Hepatocyte (in vitro differentiated cells): Measurements from ENCODE around the gene OAF. TPM values are rescaled to one million over a fixed set of nuclear protein-coding genes. Genes with fewer than 3 reads are reported as not detected.

ENCODE experiments used
- DNase-seq: peaks from one replicate; pipeline ENCODE4 v3.0.0-alpha.2; 2016; ENCODE audit warnings: low spot score
- H2AFZ ChIP-seq: fragments of 200-600 bp; sonication (generic); 2 replicates; pipeline ENCODE4 v1.6.0; 2016; ENCODE audit warnings: antibody characterized with exemption, mild to moderate bottlenecking
- H3K27ac ChIP-seq: fragments of 200-600 bp; sonication (generic); 2 replicates; pipeline ENCODE4 v1.5.1; 2016; ENCODE audit warnings: mild to moderate bottlenecking
- H3K27me3 ChIP-seq: fragments of 200-600 bp; sonication (generic); 2 replicates; pipeline ENCODE4 v1.6.1; 2016
- H3K36me3 ChIP-seq: fragments of 200-600 bp; sonication (generic); replicated peaks from 2 replicates; pipeline ENCODE4 v1.5.1; 2016; ENCODE audit warnings: low read depth; ENCODE audit not compliant: insufficient read depth
- H3K4me1 ChIP-seq: fragments of 200-600 bp; sonication (generic); 2 replicates; pipeline ENCODE4 v1.5.1; 2016; ENCODE audit warnings: mild to moderate bottlenecking, moderate library complexity; ENCODE audit not compliant: insufficient read depth
- H3K4me2 ChIP-seq: fragments of 200-600 bp; sonication (generic); 2 replicates; pipeline ENCODE4 v1.6.0; 2016
- H3K4me3 ChIP-seq: fragments of 200-600 bp; sonication (generic); 2 replicates; pipeline ENCODE4 v1.5.1; 2016; ENCODE audit warnings: mild to moderate bottlenecking
- H3K79me2 ChIP-seq: fragments of 200-600 bp; sonication (generic); 2 replicates; pipeline ENCODE4 v1.6.0; 2017; ENCODE audit warnings: mild to moderate bottlenecking
- H3K9me2 ChIP-seq: fragments of 200-600 bp; sonication (generic); replicated peaks from 2 replicates; pipeline ENCODE4 v1.6.0; 2017; ENCODE audit warnings: mild to moderate bottlenecking; ENCODE audit not compliant: insufficient read depth
- H3K9me3 ChIP-seq: fragments of 200-600 bp; sonication (generic); 2 replicates; pipeline ENCODE4 v1.5.1; 2016; ENCODE audit warnings: low read depth, mild to moderate bottlenecking
- H4K20me1 ChIP-seq: fragments of 200-600 bp; sonication (generic); 2 replicates; pipeline ENCODE4 v1.6.0; 2016; ENCODE audit warnings: mild to moderate bottlenecking; ENCODE audit not compliant: insufficient read depth, poor library complexity, severe bottlenecking
- CTCF ChIP-seq: fragments of 200-600 bp; sonication (generic); IDR thresholded peaks from 2 replicates; pipeline ENCODE4 v1.5.1; 2016; ENCODE audit warnings: antibody characterized with exemption, mild to moderate bottlenecking; ENCODE audit not compliant: poor library complexity
- EZH2 ChIP-seq: fragments of 200-600 bp; sonication (generic); IDR thresholded peaks from 2 replicates; pipeline ENCODE4 v1.6.1; 2016; ENCODE audit warnings: antibody characterized with exemption, mild to moderate bottlenecking, borderline replicate concordance
- EZH2phosphoT487 ChIP-seq: fragments of 200-600 bp; sonication (generic); IDR thresholded peaks from one replicate; pipeline ENCODE4 v1.6.1; 2018; ENCODE audit warnings: antibody characterized with exemption, mild to moderate bottlenecking, low read depth, moderate library complexity; ENCODE audit not compliant: unreplicated experiment, severe bottlenecking
- WGBS: methylation state at CpG from one replicate; pipeline ENCODE4 v1.1.6; 2016; ENCODE audit warnings: low lambda C conversion rate; ENCODE audit errors: missing lambda C conversion rate; 5-methylcytosine and 5-hydroxymethylcytosine counted together
- polyA plus RNA-seq: library from polyadenylated mRNA; unstranded; fragments of >200 nt; fragmentation: Nextera tagmentation; extraction: Ambion mirVana; gene quantifications from 2 replicates; pipeline ENCODE4 v1.2.1, GENCODE V29; 2016
- total RNA-seq: library from RNA; depleted of rRNA; stranded (reverse); fragments of >200 nt; gene quantifications from 2 replicates; pipeline ENCODE4 v1.2.3, GENCODE V29; 2014

The OAF gene
- total and polyA plus RNA-seq, 2 experiments from 2014 or later: 63.9 to 102 TPM

GRCh38 chr11:120214581-120214980, 3.7 kb downstream of the OAF start:
- peaks cover 8% of the 10 kb centered on the region for H4K20me1 ChIP-seq
- peaks cover 49% of the 10 kb centered on the region for H3K4me1 ChIP-seq
- H3K27me3 ChIP-seq: no peaks in the 10 kb centered on the region
- no peak overlapping the region for H3K4me3 ChIP-seq
- no peak for DNase-seq
- no peak overlapping the region for H3K4me2 ChIP-seq
- H3K9me3 ChIP-seq: no peaks in the 10 kb centered on the region
- TF ChIP-seq EZH2: no peak
- TF ChIP-seq CTCF: no peak
- TF ChIP-seq EZH2phosphoT487: no peak
- no peaks in the 10 kb centered on the region for H3K36me3 ChIP-seq
- peaks cover 71% of the 10 kb centered on the region for H3K79me2 ChIP-seq
- no peak overlapping the region for H3K27ac ChIP-seq
- H3K9me2 ChIP-seq: no peaks in the 10 kb centered on the region
- WGBS: 89% methylated on average over 7 of the region's 7 CpGs
- no peak overlapping the region for H2AFZ ChIP-seq

- Histone ChIP-seq H3K4me2 (no peak overlapping the region), H3K27ac (no peak overlapping the region), H3K4me3 (no peak overlapping the region), H3K36me3 (no peaks in the 10 kb centered on the region), H3K27me3 (no peaks in the 10 kb centered on the region), H3K9me3 (no peaks in the 10 kb centered on the region), H3K79me2 (peaks cover 76% of the 10 kb centered on the region), H3K9me2 (no peaks in the 10 kb centered on the region), H4K20me1 (peaks cover 13% of the 10 kb centered on the region), H2AFZ (no peak overlapping the region), H3K4me1 (peaks cover 52% of the 10 kb centered on the region)
- TF ChIP-seq EZH2: no peak
- DNase-seq: no peak
- WGBS: 84% methylated on average over 5 of the region's 5 CpGs
These were observed 4.8 kb downstream of the OAF start for GRCh38 chr11:120215634-120216033.

GRCh38 chr11:120216426-120217102, 5.7 kb downstream of the OAF start:
- H3K27me3 ChIP-seq: no peaks in the 10 kb centered on the region
- peaks cover 57% of the 10 kb centered on the region for H3K4me1 ChIP-seq
- no peaks in the 10 kb centered on the region for H3K9me2 ChIP-seq
- H3K4me3 ChIP-seq: no peak overlapping the region
- no peak for DNase-seq
- H3K36me3 ChIP-seq: no peaks in the 10 kb centered on the region
- WGBS: 71% methylated on average over 8 of the region's 8 CpGs
- H2AFZ ChIP-seq: no peak overlapping the region
- peaks cover 72% of the 10 kb centered on the region for H3K79me2 ChIP-seq
- no peak overlapping the region for H3K27ac ChIP-seq
- no peak for TF ChIP-seq CTCF
- no peak for TF ChIP-seq EZH2phosphoT487
- TF ChIP-seq EZH2: no peak
- H3K9me3 ChIP-seq: no peaks in the 10 kb centered on the region
- peaks cover 13% of the 10 kb centered on the region for H4K20me1 ChIP-seq
- H3K4me2 ChIP-seq: no peak overlapping the region

GRCh38 chr11:120217526-120217925, 6.7 kb downstream of the OAF start:
- H3K79me2 ChIP-seq: peaks cover 62% of the 10 kb centered on the region
- H3K4me2 ChIP-seq: no peak overlapping the region
- no peaks in the 10 kb centered on the region for H3K9me2 ChIP-seq
- H3K36me3 ChIP-seq: no peaks in the 10 kb centered on the region
- H4K20me1 ChIP-seq: peaks cover 13% of the 10 kb centered on the region
- no peaks in the 10 kb centered on the region for H3K27me3 ChIP-seq
- no peak overlapping the region for H2AFZ ChIP-seq
- TF ChIP-seq EZH2: no peak
- no peak for TF ChIP-seq CTCF
- no peak for TF ChIP-seq EZH2phosphoT487
- no peak for DNase-seq
- peaks cover 60% of the 10 kb centered on the region for H3K4me1 ChIP-seq
- WGBS: 93% methylated on average over 12 of the region's 12 CpGs
- no peaks in the 10 kb centered on the region for H3K9me3 ChIP-seq
- H3K4me3 ChIP-seq: no peak overlapping the region
- peak overlapping the region; percentile 53 for H3K27ac ChIP-seq
